NCI-H2171 treated with DMSO at 0.1 percent for 48 hours (cell line): Measurements from ENCODE around the gene MORN4.
"Not testable (repeated sequence)": the region's sequence is repeated elsewhere in the genome, so short reads cannot be mapped to it uniquely, and the experiment has no call there.

Experiments
- DNase-seq: peaks from one replicate; lab custom pipeline; 2025; lab: John Stamatoyannopoulos, UW

Gene MORN4

DNA sequence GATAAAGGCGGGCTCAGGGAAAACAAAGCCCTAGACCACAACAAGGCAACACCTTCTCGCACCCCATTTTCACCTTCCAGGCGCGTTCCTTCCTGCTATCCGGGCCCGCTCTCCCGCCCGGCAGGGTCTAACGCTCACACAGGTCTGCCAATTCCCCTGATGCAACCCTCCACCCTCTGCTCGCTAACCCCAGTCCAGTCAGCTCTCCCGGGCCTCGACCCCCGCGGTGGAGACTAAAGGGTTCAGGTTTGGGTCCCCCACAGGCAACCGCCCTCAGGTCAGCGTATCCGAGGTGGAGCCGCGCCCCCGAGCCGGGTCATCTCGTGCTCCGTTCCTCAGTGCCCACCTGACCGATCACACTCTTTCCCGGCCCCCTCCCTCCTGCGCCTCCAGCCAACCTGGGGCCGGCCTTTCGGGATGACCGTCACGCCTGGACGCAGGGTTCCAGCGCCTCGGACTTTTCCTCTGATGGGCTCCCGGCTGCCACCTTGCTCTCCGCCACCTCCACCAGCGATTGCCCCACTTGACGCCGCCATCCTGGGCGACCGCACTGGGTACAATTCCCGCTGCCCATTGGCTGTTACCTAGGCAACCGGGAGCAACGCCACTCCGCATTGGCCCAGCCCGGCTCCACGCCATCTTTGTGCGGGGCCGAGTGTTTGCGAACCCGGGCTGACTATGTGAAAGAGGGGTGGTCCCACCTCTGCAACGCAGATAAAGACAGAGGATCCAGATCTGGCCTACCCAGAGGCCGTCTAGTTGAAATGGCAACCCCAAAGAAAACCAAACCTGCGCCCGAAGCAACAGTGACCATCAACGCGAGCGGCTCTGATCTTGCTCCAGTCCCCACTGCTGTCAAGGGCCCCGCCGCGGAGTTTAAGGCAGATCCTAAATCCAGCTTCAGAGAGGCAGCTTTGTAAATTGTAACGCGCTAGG lies at the start of gene MORN4:
TSS of gene MORN4 (minus strand) at position 552 of the 936 bp plus-strand sequence. CDS start 13,847 bp downstream, outside the sequence.
- peak; percentile 83 for DNase-seq

DNA sequence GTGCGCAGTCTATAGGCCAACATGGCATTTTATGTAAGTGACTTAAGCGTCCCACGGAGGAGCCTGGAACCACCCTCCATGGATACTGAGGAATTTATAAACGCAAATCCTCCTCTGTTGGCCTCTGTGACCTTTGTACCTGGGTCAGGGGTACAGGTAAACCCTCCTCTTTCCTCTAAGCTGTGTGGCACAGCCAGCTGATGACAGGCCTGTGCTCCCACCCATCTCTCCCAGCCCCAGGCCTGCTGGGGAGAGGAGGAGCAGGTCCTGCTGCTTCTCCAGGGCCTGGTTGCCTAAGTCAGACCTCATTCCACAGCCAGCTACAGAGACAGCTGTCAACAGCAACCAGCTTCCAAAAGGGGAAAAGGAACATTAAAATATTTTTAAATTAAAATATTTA lies 48.7 kb upstream of the MORN4 start:
- no peak for DNase-seq

DNA sequence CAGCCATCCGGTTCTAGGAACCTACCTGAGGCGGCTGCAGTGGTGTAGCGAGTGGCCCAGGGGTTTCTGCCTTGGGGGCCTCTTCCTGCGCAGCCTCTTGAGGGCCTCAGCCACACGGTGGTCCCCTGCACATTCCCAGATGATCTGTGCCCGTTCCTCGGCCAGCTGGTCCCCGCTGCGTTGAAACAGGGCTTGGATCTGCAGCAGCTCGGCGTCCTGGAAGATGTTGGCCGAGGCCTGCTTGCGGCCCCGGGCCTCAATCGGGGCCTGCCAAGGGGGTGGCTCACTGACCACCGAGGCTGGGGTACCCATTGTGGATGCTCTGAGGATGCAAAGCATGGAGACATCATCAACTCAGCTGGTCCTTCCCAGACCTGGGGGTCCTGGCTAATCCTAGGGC lies 46.3 kb upstream of the MORN4 start:
- DNase-seq: no peak

DNA sequence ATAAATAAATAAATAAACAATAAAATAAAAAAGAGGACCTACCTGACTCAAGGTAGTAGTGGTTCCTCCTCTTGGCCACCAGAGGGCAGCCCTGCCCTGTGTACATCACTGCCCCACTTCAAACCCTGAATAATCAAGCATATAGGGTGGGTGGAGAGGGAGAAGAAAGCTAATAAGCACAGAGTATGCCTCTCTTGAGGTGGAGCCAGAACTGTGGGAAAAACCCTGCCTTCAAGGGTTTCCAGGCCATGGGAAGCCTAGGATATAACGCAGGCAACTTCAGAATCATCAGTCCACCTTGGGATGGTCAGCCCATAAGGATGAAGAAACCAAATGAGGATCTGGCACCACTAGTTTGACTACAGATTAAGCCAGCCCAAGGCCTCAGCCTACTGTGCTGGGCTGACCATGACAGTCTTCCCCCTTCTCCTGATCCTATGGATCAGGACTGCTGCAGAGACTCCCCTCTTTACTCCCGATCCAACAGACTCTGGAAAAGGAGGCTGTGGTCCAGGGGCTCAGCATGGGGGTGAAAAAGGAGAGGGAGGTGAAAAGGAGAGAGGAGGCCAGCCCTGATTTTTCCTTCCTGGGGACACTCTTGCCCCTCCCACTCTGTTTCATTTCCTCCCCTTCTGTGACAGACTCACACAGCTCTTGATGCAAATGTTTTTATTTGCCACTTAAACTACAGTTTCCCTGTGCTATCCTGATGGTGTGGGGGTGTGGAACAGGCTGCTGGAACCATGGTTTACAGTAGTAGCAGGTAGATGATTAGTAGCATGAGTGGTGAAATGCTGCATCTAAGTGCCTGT lies 43.7 kb upstream of the MORN4 start:
- DNase-seq: peak; percentile 52

DNA sequence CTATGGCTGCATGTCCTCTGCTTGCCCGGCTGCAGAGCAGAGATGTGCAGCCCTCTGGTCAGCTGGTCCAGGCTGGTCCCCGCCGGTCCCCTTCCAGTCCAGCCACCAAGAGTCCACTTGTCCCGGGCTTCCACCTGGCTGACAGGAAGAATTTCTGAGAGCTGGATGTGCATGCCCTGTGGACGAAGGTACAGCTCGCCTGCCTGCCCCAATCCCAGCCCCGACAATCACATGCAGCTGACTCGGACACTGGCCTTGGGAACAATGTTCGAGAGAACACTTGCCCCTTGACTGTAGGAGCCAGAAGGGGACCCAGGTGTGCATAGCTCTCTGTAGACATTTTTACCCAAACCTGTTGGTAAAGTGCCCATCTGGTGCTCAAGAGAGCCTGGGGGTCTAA lies 41.9 kb upstream of the MORN4 start:
- no peak for DNase-seq

DNA sequence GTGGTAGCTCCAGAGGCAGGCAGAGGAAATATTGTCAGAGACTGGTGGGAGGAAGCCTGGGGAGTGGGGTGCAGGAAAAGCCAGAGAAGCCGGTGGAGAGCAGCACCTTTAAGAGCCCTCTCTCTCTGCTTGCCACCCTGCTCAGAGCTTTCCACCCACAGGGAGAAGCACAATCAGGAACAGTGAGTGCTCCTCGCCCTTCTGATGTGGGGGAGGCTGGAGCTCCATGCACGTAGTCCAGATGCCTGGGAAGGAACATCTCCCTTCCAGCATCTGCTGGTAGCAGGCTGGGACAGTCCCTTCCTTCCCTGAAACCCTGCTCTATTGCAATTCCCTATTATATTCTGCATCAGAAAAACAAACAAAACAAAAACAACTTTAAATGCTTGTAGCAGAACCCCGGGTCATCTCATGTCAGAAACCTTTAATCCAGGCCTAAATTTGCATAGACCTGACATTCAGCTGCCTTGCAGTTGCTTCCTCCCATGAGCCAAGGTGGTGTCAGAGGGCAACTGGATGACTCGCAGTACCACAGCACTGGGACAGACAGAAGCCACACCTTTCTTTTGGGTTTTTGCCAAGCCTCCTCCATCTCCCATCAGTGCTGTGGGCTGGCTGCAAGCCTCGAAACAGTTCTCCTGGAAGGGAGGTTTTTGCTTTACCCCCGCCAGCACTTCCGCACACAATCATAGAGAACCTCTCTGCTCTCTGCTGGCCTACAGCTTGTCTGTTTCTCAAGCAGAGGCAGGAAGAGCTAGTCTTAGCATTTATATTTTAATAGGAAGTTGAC lies 40.6 kb upstream of the MORN4 start:
- no peak for DNase-seq

DNA sequence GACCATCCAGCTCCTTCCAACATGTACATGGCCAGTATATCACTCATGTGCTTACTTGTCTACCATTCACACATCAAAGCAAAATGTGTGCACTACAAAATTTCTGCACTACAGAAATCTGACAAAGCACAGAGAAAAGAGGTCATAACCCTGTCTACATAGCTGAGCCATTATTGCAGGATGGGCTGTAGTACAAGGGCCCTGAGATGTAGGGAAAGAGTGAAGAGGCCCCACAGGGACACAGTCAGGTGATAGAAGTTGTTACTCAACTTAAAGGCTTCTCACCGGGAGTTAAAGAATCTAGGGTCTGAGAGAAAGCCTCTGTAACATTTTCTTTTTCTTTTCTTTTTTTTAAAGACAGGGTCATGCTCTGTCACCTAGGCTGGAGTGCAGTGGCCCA lies 36.3 kb upstream of the MORN4 start:
- no peak for DNase-seq

DNA sequence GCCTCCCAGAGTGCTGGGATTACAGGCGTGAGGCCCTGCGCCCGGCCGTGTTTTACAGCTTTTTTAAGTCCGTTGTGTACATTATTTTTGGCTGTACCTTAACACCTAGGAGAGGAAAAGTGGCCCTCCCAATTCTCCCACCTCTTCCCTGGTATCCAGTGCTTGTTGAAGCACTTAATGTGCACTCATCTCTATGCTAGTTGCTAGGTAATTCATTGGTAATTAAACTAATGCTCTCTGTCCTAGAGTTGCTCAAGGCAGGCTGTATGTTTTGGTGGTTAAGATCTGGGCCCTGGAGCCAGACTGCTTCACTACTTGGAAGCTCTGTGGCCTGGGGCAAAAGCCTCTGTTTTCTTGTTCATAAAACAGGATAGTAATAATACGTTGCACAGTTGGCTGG lies 34.2 kb upstream of the MORN4 start:
- no peak for DNase-seq

DNA sequence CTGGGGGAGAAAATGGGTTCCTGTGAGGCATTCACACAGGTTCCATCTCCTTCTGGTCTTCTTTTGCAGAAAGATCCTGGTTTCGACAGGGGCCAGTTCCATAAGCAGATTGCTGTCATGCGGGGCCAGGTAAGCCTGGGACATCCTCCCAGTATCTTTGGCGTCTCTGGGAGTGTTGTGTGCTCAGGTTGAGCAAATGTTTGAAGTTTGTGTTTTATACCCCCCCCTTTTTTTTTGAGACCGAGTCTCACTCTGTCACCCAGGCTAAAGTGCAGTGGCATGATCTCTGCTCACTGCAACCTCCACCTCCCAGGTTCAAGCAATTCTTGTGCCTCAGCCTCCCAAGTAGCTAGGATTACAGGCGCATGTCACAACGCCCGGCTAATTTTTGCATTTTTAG lies 33.7 kb upstream of the MORN4 start:
- DNase-seq: no peak

DNA sequence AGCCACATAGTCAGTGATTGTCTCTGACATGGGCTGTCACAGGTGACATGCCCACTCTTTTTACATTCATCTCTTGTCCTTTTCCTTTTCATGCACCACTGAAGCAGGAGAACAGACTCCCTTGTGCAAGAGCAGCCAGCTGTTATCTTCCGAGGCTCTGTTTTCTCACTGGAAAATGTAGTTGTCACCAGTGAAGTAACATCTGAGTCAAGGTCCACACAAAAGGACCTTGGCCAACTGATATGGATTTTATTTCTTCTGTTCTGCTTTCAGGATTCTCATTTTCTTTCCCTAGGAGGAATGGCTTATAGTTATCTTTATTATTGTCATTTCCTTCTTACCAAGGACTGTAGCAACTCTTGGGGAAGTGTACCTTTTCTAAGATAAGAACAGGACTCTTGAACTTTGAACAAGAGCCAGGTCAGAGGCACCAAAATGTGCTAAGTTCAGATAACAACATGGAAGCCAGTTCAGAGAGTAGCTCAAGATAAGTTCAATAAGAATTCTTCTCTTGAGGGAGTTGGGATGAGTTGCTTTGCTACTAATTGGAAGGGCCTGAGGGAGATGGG lies 31.1 kb upstream of the MORN4 start:
- no peak for DNase-seq

DNA sequence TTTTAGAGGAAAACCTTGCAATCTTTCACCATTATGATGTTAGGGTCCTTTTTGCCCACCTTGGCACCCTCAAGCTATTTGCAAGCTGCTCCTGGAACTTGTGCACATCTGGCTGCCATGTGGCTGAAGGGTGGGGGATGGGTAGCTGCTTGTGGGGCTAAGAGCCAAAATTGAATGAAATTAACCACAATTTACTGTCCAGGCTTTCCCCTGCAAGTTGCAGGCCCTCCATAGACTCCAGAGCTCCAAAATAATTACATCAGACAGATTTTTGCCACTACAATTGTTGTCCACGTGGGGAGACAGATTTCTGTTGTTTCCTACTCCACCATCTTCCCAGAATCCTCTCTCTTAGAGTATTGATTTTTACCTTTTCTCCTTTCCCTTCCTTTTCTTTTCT lies 26.3 kb upstream of the MORN4 start:
- no peak for DNase-seq

DNA sequence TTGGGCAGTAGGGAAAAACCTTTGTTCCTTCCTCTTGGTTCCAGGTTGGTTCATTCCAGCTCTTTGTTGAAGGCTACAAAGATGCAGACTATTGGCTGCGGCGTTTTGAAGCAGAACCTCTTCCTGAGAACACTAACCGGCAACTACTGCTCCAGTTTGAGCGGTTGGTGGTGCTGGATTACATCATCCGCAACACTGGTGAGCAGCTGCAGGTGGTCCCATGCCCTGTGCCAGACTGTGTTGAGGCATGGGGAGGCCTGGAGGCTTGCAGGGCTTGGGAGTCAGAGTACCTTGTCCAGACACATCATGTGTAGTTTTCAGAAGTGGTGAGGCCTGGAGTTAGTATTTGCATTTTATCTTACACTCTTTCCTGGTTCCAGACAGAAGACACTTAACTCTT lies 23.5 kb upstream of the MORN4 start:
- no peak for DNase-seq

DNA sequence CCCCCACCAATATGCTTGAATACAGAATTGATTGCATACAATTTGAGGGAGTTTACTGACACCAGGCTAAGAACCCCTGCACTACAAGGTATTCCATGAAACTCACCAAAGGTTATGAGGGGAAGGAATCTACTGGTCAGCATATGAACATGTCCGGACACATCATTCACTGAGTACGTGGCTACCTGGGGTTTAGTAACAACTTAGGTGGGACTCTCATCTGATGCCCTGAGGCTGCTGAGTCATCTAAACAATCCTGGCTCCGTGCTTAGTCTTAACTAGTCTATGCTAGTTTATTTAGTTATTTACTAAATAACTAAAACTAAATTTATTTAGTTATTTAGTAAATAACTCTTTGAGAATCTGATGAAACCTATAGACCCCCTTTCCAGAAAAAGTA lies 18.5 kb upstream of the MORN4 start:
- no peak for DNase-seq

DNA sequence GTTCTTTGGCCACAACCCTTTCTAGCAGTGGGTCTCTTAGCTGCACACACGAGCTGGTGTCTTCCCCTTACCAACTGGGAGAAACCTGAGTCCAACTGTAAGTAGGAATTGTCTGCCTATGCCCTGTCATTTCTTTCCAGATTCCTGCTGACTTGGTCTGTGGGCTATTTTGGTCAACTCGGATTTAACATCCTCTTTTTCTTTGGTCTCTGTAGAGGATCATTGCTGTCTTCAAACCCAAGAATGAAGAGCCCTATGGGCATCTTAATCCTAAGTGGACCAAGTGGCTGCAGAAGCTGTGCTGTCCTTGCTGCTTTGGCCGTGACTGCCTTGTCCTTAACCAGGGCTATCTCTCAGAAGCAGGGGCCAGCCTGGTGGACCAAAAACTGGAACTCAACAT lies 17.4 kb upstream of the MORN4 start:
- DNase-seq: no peak

DNA sequence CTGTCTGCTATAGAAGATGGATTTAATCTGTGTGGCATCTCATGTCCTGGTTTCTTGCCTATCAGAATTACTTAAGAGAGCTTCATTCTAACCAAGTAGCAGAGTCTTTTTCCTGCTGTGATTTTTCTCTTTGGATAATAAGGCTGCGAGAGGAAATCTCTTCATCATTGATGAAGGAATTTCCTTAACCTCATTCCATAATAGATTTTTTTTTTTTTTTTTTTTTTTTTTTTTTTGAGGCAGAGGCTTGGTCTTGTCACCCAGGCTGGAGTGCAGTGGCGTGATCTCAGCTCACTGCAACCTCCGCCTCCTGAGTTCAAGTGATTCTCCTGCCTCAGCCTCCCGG lies 16.1 kb upstream of the MORN4 start:
- not testable (repeated sequence) for DNase-seq

DNA sequence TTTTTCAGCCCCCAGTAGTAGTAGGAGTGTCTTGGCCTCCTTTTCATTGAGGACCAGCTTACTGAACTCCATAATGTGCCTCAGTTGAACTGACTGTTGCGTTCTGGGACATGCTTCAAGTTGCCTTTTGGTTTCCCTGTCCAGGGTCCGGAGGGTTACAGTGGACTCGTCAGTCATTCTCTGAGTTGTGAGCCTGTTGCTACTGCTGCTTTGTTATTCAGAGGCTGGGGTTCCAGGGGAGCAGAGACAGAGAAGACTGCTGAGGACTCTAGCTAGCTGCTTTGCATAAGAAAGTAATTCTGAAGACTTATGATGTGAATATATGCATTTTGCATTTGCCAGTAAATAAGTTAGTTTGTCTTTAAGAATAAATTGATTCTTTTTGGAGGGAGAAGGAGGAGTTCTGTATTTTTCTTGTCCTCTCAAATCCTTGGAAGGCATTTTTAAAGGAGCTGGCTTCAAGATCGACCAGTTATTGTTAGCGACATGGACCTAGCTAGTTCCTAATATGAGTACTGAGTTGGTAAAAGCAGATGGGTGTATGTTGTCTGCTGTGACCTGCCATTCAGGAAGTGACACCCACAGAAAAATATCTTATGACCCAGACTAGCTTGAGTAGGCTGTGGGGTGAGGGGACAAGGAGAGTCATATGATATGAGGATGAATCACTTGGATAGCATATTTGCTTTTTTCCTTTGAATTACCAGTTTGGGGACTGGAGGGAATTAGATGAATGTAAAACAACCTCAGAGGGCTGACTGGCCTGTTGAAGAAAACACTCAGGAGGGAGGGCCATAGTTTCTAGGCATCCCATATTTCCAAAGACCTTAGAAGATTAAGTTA lies 15.5 kb upstream of the MORN4 start:
- DNase-seq: no peak

DNA sequence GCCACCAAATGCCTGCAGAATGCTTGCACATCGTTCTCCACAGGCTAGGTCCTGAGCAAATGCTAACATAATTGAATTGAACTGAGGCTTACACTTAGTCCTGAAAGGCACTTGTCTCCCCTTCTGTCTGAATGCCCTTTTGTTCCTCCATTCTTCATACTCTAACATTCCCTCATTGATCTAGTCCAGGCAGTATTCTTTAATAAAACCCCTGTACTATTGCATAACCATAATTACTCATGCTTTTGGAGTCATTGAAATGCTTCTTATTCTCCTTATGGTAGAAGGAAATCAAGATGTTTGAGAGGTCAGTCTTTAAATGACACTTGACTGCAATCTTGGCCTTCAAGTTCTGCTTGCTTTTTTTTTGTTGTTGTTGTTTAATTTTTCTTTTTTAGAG lies 14.3 kb upstream of the MORN4 start:
- DNase-seq: no peak

DNA sequence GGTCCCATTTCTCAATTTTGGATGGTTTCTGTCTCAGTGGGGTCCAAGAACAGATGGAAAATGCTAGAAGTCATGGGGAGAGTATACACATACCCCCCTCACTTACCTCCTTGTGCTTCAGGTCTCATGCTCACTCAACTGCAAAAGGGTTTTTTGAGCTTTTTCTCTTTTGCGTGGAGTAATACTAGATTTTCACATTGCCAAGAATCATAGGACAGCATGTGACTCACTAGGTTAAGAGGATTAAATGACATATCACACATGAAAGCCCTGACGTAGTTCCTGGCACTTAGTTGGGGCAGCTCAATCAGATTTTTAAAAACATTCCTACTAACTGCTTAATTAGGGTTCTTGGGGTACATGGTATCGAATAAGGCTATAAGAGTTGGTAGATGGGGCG lies 11.6 kb upstream of the MORN4 start:
- DNase-seq: no peak

DNA sequence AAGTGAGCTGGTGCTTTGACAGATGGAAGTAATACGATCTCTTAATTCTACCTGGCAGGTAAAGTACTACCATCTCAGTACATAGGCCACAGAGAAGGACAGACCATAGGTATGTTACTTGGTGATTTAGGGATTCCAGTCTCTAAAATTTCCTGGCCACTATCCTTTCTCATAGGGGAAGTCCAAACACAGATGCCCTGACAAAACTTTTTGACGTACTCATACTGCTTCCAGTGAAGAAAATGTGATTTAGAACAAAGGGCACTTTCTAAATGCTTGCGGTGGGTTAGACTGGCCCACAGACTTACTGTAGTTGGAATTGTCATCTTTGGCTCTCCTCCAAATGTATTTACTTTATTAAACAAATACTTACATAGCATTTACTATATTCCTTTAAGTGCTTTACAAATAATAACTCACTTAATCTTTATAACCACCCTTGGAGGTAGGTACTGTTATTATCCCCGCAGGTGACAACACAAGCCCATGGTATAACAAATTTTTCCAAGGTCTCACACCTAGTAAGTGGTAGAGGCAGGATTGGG lies 10.2 kb upstream of the MORN4 start:
- DNase-seq: no peak

DNA sequence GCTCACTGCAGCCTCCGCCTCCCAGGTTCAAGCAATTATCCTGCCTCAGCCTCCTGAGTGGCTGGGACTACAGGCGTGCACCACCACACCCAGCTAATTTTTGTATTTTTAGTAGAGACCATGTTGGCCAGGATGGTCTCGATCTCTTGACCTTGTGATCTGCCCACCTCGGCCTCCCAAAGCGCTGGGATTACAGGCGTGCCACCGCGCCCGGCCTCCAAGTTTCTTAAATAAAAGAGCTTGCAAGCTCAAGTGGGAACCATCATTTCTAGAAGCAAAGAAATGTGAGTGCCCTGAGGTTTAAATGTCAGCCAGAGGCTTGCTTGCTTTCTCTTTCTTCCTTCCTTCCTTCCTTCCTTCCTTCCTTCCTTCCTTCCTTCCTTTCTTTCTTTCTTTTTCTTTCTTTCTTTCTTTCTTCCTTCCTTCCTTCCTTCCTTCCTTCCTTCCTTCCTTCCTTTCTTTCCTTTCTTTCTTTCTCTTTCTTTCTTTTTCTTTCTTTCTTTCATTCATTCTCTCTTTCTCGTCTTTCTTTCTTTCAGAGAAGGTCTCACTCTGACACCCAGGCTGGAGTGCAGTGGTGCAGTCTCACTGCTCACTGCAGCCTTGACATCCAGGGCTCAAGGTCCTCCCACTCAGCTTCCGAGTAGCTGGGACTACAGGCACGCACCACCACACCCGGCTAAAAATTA lies 9.3 kb upstream of the MORN4 start:
- not testable (repeated sequence) for DNase-seq
